ENCODE results near the gene TOM1.
"Not testable (repeated sequence)": the region's sequence is repeated elsewhere in the genome, so short reads cannot be mapped to it uniquely, and the experiment has no call there.

Gene TOM1

DNA sequence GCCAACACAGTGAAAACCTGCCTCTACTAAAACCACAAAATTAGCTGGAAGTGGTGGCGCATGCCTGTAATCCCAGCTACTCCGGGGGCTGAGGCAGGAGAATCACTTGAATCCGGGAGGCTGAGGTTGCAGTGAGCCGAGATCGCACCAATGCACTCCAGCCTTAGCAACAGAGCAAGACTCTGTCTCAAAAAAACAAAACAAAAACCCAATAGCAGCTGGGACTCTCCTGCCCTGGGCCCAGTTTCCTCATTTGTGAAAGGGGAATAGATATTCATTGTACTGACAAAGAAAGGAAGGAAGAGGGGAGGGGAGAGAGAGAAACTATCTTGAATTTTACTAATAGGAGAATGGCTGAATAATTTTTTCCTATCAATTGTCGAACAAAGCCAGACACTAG is 96.9 kb downstream of the TOM1 start:
- not testable (repeated sequence) for DNase-seq (ENCODE audit: low spot score)

DNA sequence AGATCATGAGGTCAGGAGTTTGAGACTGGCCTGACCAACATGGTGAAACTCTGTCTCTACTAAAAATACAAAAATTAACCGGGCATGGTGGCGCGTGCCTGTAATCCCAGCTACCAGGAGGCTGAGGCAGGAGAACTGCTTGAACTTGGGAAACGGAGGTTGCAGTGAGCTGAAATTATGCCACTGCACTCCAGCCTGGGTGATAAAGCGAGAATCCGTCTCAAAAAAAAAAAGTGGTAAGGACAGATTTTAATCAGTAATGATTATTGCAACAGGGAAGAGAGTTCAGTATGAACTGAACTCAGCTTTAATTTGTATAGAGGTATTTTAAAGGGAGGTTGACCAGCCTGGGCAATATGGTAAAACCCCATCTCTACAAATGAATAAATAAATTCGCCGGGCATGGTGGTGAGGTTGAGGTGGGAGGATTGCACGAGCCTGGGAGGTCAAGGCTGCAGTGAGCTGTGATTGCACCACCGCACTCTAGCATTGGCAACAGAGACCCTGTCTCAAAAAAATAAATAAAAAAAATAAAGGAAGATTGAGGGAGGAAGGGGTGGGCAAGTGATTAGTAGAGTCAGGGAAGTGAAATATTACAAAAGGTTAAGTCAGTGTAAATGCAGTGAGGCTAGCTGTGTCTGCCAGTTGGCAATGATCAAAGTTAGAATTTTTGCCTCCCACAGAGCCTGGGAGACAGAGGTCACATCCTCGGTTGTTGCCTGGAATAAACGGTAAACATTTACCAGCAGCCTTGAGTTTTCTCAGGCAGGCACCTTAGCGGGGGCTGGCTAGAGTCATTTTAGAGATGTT is 97.6 kb downstream of the TOM1 start:
- no peak for DNase-seq (ENCODE audit: low spot score)
